ENCODE results near the gene CUL2.

DNA sequence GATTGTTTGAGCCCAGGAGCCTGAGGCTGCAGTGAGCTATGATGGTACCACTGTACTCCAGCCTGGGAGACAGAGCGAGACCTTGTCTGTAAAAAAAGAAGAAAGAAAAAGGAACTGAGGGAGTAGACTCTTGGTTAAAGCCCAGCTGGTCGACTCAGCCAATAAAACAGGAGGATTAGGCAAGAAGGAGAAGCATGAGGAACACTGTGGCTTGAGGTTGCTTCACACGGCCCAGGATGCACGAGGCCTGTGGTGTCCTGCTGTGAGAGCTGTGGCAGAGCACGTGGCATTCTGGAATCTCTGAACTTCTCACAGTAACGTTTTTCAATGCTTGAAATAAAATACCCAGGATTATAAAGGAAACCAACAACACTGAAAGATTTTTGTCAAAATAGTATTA is 93.3 kb downstream of the CUL2 start:
- TF ChIP-seq, protein P1, sequence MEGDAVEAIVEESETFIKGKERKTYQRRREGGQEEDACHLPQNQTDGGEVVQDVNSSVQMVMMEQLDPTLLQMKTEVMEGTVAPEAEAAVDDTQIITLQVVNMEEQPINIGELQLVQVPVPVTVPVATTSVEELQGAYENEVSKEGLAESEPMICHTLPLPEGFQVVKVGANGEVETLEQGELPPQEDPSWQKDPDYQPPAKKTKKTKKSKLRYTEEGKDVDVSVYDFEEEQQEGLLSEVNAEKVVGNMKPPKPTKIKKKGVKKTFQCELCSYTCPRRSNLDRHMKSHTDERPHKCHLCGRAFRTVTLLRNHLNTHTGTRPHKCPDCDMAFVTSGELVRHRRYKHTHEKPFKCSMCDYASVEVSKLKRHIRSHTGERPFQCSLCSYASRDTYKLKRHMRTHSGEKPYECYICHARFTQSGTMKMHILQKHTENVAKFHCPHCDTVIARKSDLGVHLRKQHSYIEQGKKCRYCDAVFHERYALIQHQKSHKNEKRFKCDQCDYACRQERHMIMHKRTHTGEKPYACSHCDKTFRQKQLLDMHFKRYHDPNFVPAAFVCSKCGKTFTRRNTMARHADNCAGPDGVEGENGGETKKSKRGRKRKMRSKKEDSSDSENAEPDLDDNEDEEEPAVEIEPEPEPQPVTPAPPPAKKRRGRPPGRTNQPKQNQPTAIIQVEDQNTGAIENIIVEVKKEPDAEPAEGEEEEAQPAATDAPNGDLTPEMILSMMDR (IDR thresholded peaks at IDR 0.05), result no peak
- TF ChIP-seq POLR2A (IDR thresholded peaks at IDR 0.05), result no peak
